GM12878 (cell line): ENCODE measurements around the gene UNC119B. TPM values are rescaled to one million over a fixed set of nuclear protein-coding genes. Genes with fewer than 3 reads are reported as not detected.

Experiments
- ATF2 ChIP-seq: IDR thresholded peaks from 2 replicates; pipeline ENCODE4 v1.6.1; 2012; ENCODE audit warnings: low read length, inconsistent platforms
- BMI1 ChIP-seq: fragments of 450-650 bp; IDR thresholded peaks from 2 replicates; pipeline ENCODE4 v1.6.1; 2016; ENCODE audit warnings: mild to moderate bottlenecking, moderate library complexity, borderline replicate concordance
- CHD4 ChIP-seq: fragments of 200-600 bp; sonication (generic); IDR thresholded peaks from 2 replicates; pipeline ENCODE4 v1.6.1; 2016; ENCODE audit warnings: mild to moderate bottlenecking
- ESRRA ChIP-seq: IDR thresholded peaks from 2 replicates; pipeline ENCODE4 v1.6.1; 2012; ENCODE audit warnings: mild to moderate bottlenecking, low read length, improper control_type of control experiment
- FOXM1 ChIP-seq: IDR thresholded peaks from 2 replicates; pipeline ENCODE4 v1.6.1; 2012; ENCODE audit warnings: low read depth, mild to moderate bottlenecking, inconsistent platforms, low read length, moderate library complexity
- IKZF1 ChIP-seq: fragments of 450-650 bp; conservative IDR thresholded peaks from 2 replicates; pipeline ENCODE4 v1.6.1; 2017; ENCODE audit warnings: antibody characterized with exemption, mild to moderate bottlenecking
- IKZF2 ChIP-seq, 2 experiments: fragments of 450-650 bp; IDR thresholded peaks; 2 replicates each; pipeline ENCODE4 v1.6.1; 2017; ENCODE audit warnings: mild to moderate bottlenecking in 2 of 2, moderate library complexity in 2 of 2
- JUNB ChIP-seq: IDR thresholded peaks from 2 replicates; pipeline ENCODE4 v1.6.1; 2016; ENCODE audit warnings: antibody characterized with exemption, mild to moderate bottlenecking
- MAX ChIP-seq: IDR thresholded peaks from 2 replicates; pipeline ENCODE4 v1.6.1; 2012; ENCODE audit warnings: low read depth, low read length, improper control_type of control experiment
- MEF2A ChIP-seq: IDR thresholded peaks from 2 replicates; pipeline ENCODE4 v1.6.1; 2011; ENCODE audit warnings: low read depth, mild to moderate bottlenecking, low read length, moderate library complexity; ENCODE audit not compliant: insufficient read depth
- MTA2 ChIP-seq: fragments of 450-650 bp; IDR thresholded peaks from 2 replicates; pipeline ENCODE4 v1.6.1; 2016; ENCODE audit warnings: low read depth, mild to moderate bottlenecking, moderate library complexity
- NKRF ChIP-seq: fragments of 450-650 bp; conservative IDR thresholded peaks from 2 replicates; pipeline ENCODE4 v1.6.1; 2017; ENCODE audit warnings: mild to moderate bottlenecking, moderate library complexity
- PKNOX1 ChIP-seq: fragments of 450-650 bp; IDR thresholded peaks from 2 replicates; pipeline ENCODE4 v1.6.1; 2016; ENCODE audit warnings: mild to moderate bottlenecking
- POLR2A ChIP-seq: IDR thresholded peaks from 2 replicates; pipeline ENCODE4 v1.6.1; 2011; ENCODE audit warnings: low read depth, mild to moderate bottlenecking, low read length
- POLR2AphosphoS5 ChIP-seq: IDR thresholded peaks from 2 replicates; pipeline ENCODE4 v1.6.1; 2011; ENCODE audit warnings: mild to moderate bottlenecking, low read length, inconsistent platforms
- SMAD1 ChIP-seq: fragments of 450-650 bp; IDR thresholded peaks from 2 replicates; pipeline ENCODE4 v1.6.1; 2018; ENCODE audit warnings: mild to moderate bottlenecking, low read depth; ENCODE audit not compliant: partially characterized antibody
- SMARCA5 ChIP-seq: fragments of 450-650 bp; IDR thresholded peaks from 2 replicates; pipeline ENCODE4 v1.6.1; 2017; ENCODE audit warnings: mild to moderate bottlenecking
- SREBF1 ChIP-seq: IDR thresholded peaks from 2 replicates; pipeline ENCODE4 v1.6.1; 2012; ENCODE audit warnings: mild to moderate bottlenecking, low read length
- STAT3 ChIP-seq: IDR thresholded peaks from 2 replicates; pipeline ENCODE4 v1.6.1; 2011; ENCODE audit warnings: low read depth, low read length, improper control_type of control experiment
- USF1 ChIP-seq: IDR thresholded peaks from 2 replicates; pipeline ENCODE4 v1.6.1; 2011; ENCODE audit warnings: borderline replicate concordance, low read depth, mild to moderate bottlenecking, moderate library complexity, mixed read lengths, low read length; ENCODE audit not compliant: insufficient read depth; ENCODE audit errors: extremely low read length
- ZNF274 ChIP-seq: IDR thresholded peaks from one replicate; pipeline ENCODE4 v1.8.0; 2011; ENCODE audit not compliant: insufficient read length, insufficient read depth
- ZNF687 ChIP-seq: fragments of 450-650 bp; IDR thresholded peaks from 2 replicates; pipeline ENCODE4 v1.6.1; 2017; ENCODE audit warnings: mild to moderate bottlenecking, moderate library complexity
- polyA plus RNA-seq, 11 experiments: library from polyadenylated mRNA; depleted of rRNA in 4 of 11; unstranded in 6 of 11; stranded (reverse) in 5 of 11; fragments of >200 nt; fragmentation: Nextera tagmentation in 4 of 11; fragmentation: Illumina TruSeq in 1 of 11; extraction: Ambion mirVana in 4 of 11; extraction: Trizol in 1 of 11; gene quantifications; 1 replicate in 1 of 11; 2 replicates in 10 of 11; pipeline versions ENCODE4 v1.2.1 to v1.2.3, GENCODE V29; 2011 to 2016; ENCODE audit warnings: inconsistent platforms in 2 of 11, missing spikeins in 2 of 11, low read depth in 1 of 11
- total RNA-seq, 4 experiments: library from RNA; depleted of rRNA in 3 of 4; stranded (reverse); fragments of >200 nt in 3 of 4; fragmentation: Illumina TruSeq in 1 of 4; extraction: Trizol in 1 of 4; gene quantifications; 2 replicates each; pipeline versions ENCODE4 v1.2.1 to v1.2.3, GENCODE V29; 2013 to 2021

UNC119B gene
- total and polyA plus RNA-seq, 10 of the 15 experiments (the other 5 are each of a cell fraction or from before 2014, with no cell fraction given), result 4.3 to 31.5 (median 10.5) TPM

- TF ChIP-seq MTA2 (peak; percentile 48; the same call in 1 of the 2 replicates), MAX (no peak), SREBF1 (no peak), FOXM1 (peak; percentile 65; the same call in 1 of the 2 replicates), IKZF2 (IDR thresholded peaks at IDR 0.05) (peak; percentile 70 to 71), ESRRA (no peak), ZNF687 (peak; percentile 37; the same call in 1 of the 2 replicates), ATF2 (0 out of 2 replicates have a peak, but pooled peaks have one; percentile 44), CHD4 (no peak; the same call in 1 of the 2 replicates), SMAD1 (no peak), PKNOX1 (no peak), JUNB (no peak), POLR2AphosphoS5 (no peak), MEF2A (no peak), USF1 (no peak), ZNF274 (no peak), STAT3 (no peak), IKZF1 (peak; percentile 82), SMARCA5 (0 out of 2 replicates have a peak, but pooled peaks have one; percentile 82), BMI1 (no peak), NKRF (no peak), POLR2A (peak; percentile 38; the same call in 1 of the 2 replicates)
These were observed 32.3 kb upstream of the UNC119B start (continued) for GRCh38 chr12:120677765-120678473.
